Adrenal gland (tissue), 5 donors: ENCODE data around the gene TMPO.

Experiments used
- CTCF ChIP-seq, 6 experiments: fragments of 450-650 bp in 4 of 6; fragments of 200-600 bp in 2 of 6; sonication (generic) in 1 of 6; IDR thresholded peaks; 1 replicate in 5 of 6; 2 replicates in 1 of 6; pipeline versions ENCODE4 v1.5.1 to v1.8.0; 2016 to 2021; ENCODE audit warnings: antibody characterized with exemption in 6 of 6, mild to moderate bottlenecking in 2 of 6, moderate library complexity in 1 of 6
- POLR2A ChIP-seq, 2 donors: fragments of 450-650 bp; IDR thresholded peaks; one replicate each; pipeline ENCODE4 v1.6.1; 2017; ENCODE audit warnings: antibody characterized with exemption in 2 of 2, mild to moderate bottlenecking in 2 of 2, moderate library complexity in 1 of 2
- donor health status: DM: no; HTN: no; CAD: no.

- TF ChIP-seq CTCF (IDR thresholded peaks at IDR 0.05) (no peak), POLR2A (IDR thresholded peaks at IDR 0.05) (no peak)
These were observed 11.1 kb upstream of the TMPO start for GRCh38 chr12:98504368-98504617.
